Osteocyte (in vitro differentiated cells): ENCODE measurements around the gene KRT7. TPM values are rescaled to one million over a fixed set of nuclear protein-coding genes. Genes with fewer than 3 reads are reported as not detected.
A peak's percentile ranks its signal among the peaks of the same experiment; 100 is the strongest.

Experiments used
- DNase-seq: peaks from one replicate; pipeline ENCODE4 v3.0.0; 2021; ENCODE audit warnings: mixed read lengths; ENCODE audit not compliant: unreplicated experiment; ENCODE audit errors: extremely low spot score
- H3K27ac Mint-ChIP-seq: one replicate; pipeline ENCODE4 v1.8.0; 2021; ENCODE audit warnings: mild to moderate bottlenecking, mixed read lengths; ENCODE audit not compliant: unreplicated experiment
- H3K27me3 Mint-ChIP-seq: one replicate; pipeline ENCODE4 v1.8.0; 2021; ENCODE audit warnings: mixed read lengths; ENCODE audit not compliant: unreplicated experiment
- H3K36me3 Mint-ChIP-seq: one replicate; pipeline ENCODE4 v1.8.0; 2021; ENCODE audit warnings: mixed read lengths; ENCODE audit not compliant: unreplicated experiment
- H3K4me1 Mint-ChIP-seq: one replicate; pipeline ENCODE4 v1.8.0; 2021; ENCODE audit warnings: mixed read lengths; ENCODE audit not compliant: unreplicated experiment
- H3K4me3 Mint-ChIP-seq: one replicate; pipeline ENCODE4 v1.8.0; 2021; ENCODE audit warnings: mild to moderate bottlenecking, moderate library complexity, mixed read lengths; ENCODE audit not compliant: unreplicated experiment
- H3K9me3 Mint-ChIP-seq: one replicate; pipeline ENCODE4 v1.8.0; 2021; ENCODE audit warnings: mixed read lengths; ENCODE audit not compliant: unreplicated experiment
- CTCF ChIP-seq: fragments of 200-600 bp; sonication (generic); IDR thresholded peaks from 2 replicates; pipeline ENCODE4 v1.5.0; 2021; ENCODE audit warnings: antibody characterized with exemption, mild to moderate bottlenecking, moderate library complexity
- total RNA-seq: library from RNA; stranded (reverse); gene quantifications from 2 replicates; pipeline ENCODE4 v1.2.1, GENCODE V29; 2021

Gene KRT7
- total RNA-seq, 1 donor from 2014 or later = 168 TPM

GRCh38 chr12:52200086-52200780 is 32.8 kb upstream of the KRT7 start:
- no peak overlapping the region for H3K27ac Mint-ChIP-seq
- no peaks in the 10 kb centered on the region for H3K36me3 Mint-ChIP-seq
- H3K27me3 Mint-ChIP-seq = no peaks in the 10 kb centered on the region
- no peaks in the 10 kb centered on the region for H3K9me3 Mint-ChIP-seq
- peaks cover 56% of the 10 kb centered on the region for H3K4me1 Mint-ChIP-seq
- DNase-seq = no peak
- no peak overlapping the region for H3K4me3 Mint-ChIP-seq
- no peak for TF ChIP-seq CTCF

GRCh38 chr12:52200781-52201450 is 32.1 kb upstream of the KRT7 start:
- H3K4me1 Mint-ChIP-seq = peaks cover 57% of the 10 kb centered on the region
- H3K27me3 Mint-ChIP-seq = no peaks in the 10 kb centered on the region
- no peak for TF ChIP-seq CTCF
- H3K36me3 Mint-ChIP-seq = no peaks in the 10 kb centered on the region
- no peak for DNase-seq
- no peaks in the 10 kb centered on the region for H3K9me3 Mint-ChIP-seq
- no peak overlapping the region for H3K4me3 Mint-ChIP-seq
- peak overlapping the region; percentile 52 for H3K27ac Mint-ChIP-seq

- Mint-ChIP-seq H3K36me3 (no peaks in the 10 kb centered on the region), H3K4me1 (peaks cover 61% of the 10 kb centered on the region), H3K27me3 (no peaks in the 10 kb centered on the region), H3K9me3 (no peaks in the 10 kb centered on the region), H3K4me3 (no peak overlapping the region), H3K27ac (peak overlapping the region; percentile 52)
- no peak for DNase-seq
- TF ChIP-seq CTCF = no peak
Measured at GRCh38 chr12:52201451-52201839, 31.6 kb upstream of the KRT7 start.

GRCh38 chr12:52202361-52203078 is 30.5 kb upstream of the KRT7 start:
- TF ChIP-seq CTCF = no peak
- no peak for DNase-seq
- Mint-ChIP-seq H3K36me3 (no peaks in the 10 kb centered on the region), H3K27me3 (no peaks in the 10 kb centered on the region), H3K9me3 (no peaks in the 10 kb centered on the region), H3K27ac (peak overlapping the region; percentile 52), H3K4me1 (peaks cover 71% of the 10 kb centered on the region), H3K4me3 (peak overlapping the region; percentile 46)
